ENCODE results near the gene VWF.

- TF ChIP-seq CTCF (IDR thresholded peaks at IDR 0.05; ENCODE audit: low read depth, low read length) (no peak), POLR2A (IDR thresholded peaks at IDR 0.05; ENCODE audit: extremely low read depth, insufficient read length) (no peak), MAX (IDR thresholded peaks at IDR 0.05; ENCODE audit: low read depth, low read length) (no peak)
Observed at GRCh38 chr12:5976711-5977110, 147.8 kb downstream of the VWF start.

Measured in NB4 (cell line).